Ascending aorta (tissue), 2 donors: ENCODE data around the gene INKA2. TPM values are rescaled to one million over a fixed set of nuclear protein-coding genes. Genes with fewer than 3 reads are reported as not detected.

Source experiments
- DNase-seq, 2 donors: peaks; one replicate each; pipeline ENCODE4 v3.0.0-alpha.2; 2019; ENCODE audit warnings: low spot score in 2 of 2
- H3K27ac ChIP-seq, 2 donors: fragments of 200-600 bp; sonication (generic); one replicate each; pipeline ENCODE4 v1.5.1; 2016 to 2017; ENCODE audit warnings: mild to moderate bottlenecking in 1 of 2
- H3K27me3 ChIP-seq: fragments of 200-600 bp; sonication (generic); one replicate; pipeline ENCODE4 v1.5.1; 2017
- H3K36me3 ChIP-seq, 2 donors: fragments of 200-600 bp; sonication (generic); one replicate each; pipeline ENCODE4 v1.5.1; 2016
- H3K4me1 ChIP-seq, 2 donors: fragments of 200-600 bp; sonication (generic); one replicate each; pipeline ENCODE4 v1.5.1; 2016 to 2017; ENCODE audit warnings: mild to moderate bottlenecking in 1 of 2
- H3K4me3 ChIP-seq, 2 donors: fragments of 200-600 bp; sonication (generic); one replicate each; pipeline ENCODE4 v1.5.1; 2016 to 2017; ENCODE audit warnings: mild to moderate bottlenecking in 1 of 2
- H3K9me3 ChIP-seq, 2 donors: fragments of 200-600 bp; sonication (generic); one replicate each; pipeline ENCODE4 v1.5.1; 2016
- intact Hi-C: fragments of 100-400 bp; cut with DNase I; formaldehyde crosslinking; loops from one replicate; pipeline ENCODE4 v1.15.1; 2023
- total RNA-seq: library from RNA; depleted of rRNA; stranded (reverse); fragments of >200 nt; gene quantifications from one replicate; pipeline ENCODE4 v1.1.0, GENCODE V29; 2016
- TF ChIP-seq, protein P1 (sequence below), 3 experiments: fragments of 200-600 bp in 2 of 3; fragments of 450-650 bp in 1 of 3; sonication (generic) in 2 of 3; IDR thresholded peaks; one replicate each; pipeline ENCODE4 v1.5.1; 2016 to 2019; ENCODE audit warnings: antibody characterized with exemption in 3 of 3, mild to moderate bottlenecking in 1 of 3, moderate library complexity in 1 of 3

The INKA2 gene
- total RNA-seq, 1 donor from 2014 or later: not detected

DNA sequence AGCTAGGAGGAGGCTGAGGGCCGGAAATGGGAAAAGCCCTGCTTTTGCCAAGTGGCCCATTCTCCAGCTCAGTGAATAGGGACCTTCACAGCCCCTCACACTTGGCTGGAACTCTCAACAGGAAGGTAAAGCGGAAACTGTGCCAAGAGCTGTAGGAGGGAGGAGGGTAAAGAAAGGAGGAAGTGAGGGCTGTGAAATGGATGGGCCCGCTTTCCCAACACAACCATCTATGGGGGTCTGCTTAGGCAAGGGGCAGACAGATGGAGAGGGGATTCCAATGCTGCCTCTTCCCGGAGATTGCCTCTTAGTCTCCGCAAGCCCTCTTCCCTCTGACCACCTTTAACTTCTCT lies 5.2 kb downstream of the INKA2 start:
- H3K27ac ChIP-seq: peak overlapping the region; percentile 38 to 47
- no peaks in the 10 kb centered on the region for H3K36me3 ChIP-seq
- TF ChIP-seq, protein P1, sequence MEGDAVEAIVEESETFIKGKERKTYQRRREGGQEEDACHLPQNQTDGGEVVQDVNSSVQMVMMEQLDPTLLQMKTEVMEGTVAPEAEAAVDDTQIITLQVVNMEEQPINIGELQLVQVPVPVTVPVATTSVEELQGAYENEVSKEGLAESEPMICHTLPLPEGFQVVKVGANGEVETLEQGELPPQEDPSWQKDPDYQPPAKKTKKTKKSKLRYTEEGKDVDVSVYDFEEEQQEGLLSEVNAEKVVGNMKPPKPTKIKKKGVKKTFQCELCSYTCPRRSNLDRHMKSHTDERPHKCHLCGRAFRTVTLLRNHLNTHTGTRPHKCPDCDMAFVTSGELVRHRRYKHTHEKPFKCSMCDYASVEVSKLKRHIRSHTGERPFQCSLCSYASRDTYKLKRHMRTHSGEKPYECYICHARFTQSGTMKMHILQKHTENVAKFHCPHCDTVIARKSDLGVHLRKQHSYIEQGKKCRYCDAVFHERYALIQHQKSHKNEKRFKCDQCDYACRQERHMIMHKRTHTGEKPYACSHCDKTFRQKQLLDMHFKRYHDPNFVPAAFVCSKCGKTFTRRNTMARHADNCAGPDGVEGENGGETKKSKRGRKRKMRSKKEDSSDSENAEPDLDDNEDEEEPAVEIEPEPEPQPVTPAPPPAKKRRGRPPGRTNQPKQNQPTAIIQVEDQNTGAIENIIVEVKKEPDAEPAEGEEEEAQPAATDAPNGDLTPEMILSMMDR (IDR thresholded peaks at IDR 0.05): no peak
- intact Hi-C loops: loop anchor here (10.0 kb wide), 1 partner anchor 971 kb away; the partner anchor contains the start of gene RHOC
- H3K27me3 ChIP-seq: no peaks in the 10 kb centered on the region
- DNase-seq: no peak
- no peaks in the 10 kb centered on the region for H3K9me3 ChIP-seq
- peaks cover 0 to 19% of the 10 kb centered on the region in 2 donors for H3K4me1 ChIP-seq
- H3K4me3 ChIP-seq: no peak overlapping the region

DNA sequence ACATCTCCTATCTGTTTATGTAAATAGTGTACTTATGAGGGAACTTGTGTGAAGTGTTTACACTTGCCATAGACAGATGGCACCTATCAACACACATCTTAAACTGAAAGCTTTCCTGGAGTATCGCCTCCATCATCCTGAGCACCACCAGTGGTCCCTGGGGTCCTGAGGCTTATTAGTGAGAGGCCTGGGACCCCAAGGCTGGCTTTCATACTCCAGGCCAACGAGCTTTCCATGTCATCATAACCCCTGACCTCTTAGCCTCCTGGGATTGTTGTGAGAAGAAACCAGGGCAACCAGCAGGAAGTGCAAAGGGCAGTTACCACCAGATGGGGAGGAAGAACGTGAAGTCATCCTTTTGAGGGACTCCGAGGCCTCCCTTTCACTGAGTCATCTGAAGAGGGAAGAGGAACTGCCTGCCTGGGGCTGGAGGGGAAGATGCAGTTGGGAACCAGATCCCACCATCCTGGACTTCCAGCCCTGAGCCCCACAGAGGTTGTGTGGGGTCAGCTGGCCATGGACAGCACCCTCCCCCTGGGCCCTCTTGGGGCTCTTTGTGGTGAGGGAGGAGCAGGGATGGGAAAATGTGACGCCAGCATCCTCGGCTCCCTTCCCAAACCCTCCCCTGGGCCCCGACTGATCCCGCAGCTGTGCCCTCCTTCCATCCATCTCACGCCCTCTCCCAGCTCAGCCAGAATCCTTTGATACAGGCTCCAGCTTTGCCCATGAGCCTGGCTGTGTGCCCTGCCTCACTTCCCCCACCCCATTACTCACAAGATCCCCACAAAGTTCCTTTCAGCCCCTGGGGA lies 5.8 kb downstream of the INKA2 start:
- no peak overlapping the region for H3K4me3 ChIP-seq
- no peaks in the 10 kb centered on the region for H3K27me3 ChIP-seq
- H3K36me3 ChIP-seq: no peaks in the 10 kb centered on the region
- peak overlapping the region; percentile 38 to 47 for H3K27ac ChIP-seq
- peaks cover 0 to 19% of the 10 kb centered on the region in 2 donors for H3K4me1 ChIP-seq
- H3K9me3 ChIP-seq: no peaks in the 10 kb centered on the region
- TF ChIP-seq, protein P1 (IDR thresholded peaks at IDR 0.05): no peak
- intact Hi-C loops: loop anchor here (10.0 kb wide), 1 partner anchor 971 kb away; the partner anchor contains the start of gene RHOC
- peak in 1 of 2 donors; percentile 78 for DNase-seq

DNA sequence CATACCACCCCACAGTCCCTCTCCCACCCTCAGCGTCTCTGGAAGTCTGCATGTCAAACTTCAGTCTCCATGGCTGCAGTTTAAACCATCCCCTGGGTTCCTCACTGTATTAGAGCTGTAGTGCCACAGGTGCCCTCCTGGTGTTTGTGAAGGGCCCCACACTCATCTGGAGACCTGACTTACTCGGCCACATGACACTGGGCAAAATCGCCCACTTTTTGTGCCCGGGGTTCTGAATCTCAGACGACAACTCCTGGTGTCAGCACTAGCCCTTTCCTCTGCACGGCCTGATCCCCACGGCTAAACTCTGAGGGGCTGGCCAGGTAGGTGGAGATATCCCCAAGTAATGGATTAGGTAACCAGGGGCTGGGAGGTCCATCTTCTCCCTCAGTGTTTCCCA lies 6.5 kb downstream of the INKA2 start:
- peak in 1 of 2 donors; percentile 60 for DNase-seq
- TF ChIP-seq, protein P1 (IDR thresholded peaks at IDR 0.05): no peak
- Histone ChIP-seq H3K27ac (peak overlapping the region in 1 of 2 donors; percentile 47), H3K4me3 (no peak overlapping the region), H3K27me3 (no peaks in the 10 kb centered on the region), H3K4me1 (peaks cover 0 to 15% of the 10 kb centered on the region in 2 donors), H3K36me3 (peaks cover 0 to under 1% of the 10 kb centered on the region in 2 donors), H3K9me3 (no peaks in the 10 kb centered on the region)
- intact Hi-C loops: loop anchor here (10.0 kb wide), 1 partner anchor 972 kb away; the partner anchor contains the start of gene RHOC

DNA sequence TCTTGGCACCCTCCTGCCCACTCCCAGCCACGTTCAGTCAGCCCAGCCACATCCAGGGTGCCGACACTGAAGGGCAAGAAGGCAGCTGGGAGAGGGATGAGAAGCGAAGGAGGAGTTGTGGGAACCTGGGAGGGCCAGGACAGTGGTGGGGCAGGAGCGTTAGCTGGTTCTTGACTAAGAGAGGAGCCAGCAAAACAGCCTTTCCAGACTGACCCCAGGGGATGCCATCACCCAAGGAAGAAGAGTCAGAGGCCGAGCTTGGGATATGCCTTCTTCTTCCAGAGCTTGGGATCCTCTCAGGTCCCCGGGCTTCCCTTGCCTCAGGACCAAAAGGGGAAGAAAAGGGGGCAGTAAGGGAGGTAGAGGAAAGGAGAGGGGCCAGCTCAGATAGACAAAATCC lies 7.2 kb downstream of the INKA2 start:
- Histone ChIP-seq H3K27ac (no peak overlapping the region), H3K36me3 (peaks cover 0 to 8% of the 10 kb centered on the region in 2 donors), H3K27me3 (no peaks in the 10 kb centered on the region), H3K4me3 (no peak overlapping the region), H3K9me3 (no peaks in the 10 kb centered on the region), H3K4me1 (peaks cover 0 to 8% of the 10 kb centered on the region in 2 donors)
- TF ChIP-seq, protein P1 (IDR thresholded peaks at IDR 0.05): no peak
- DNase-seq: peak in 1 of 2 donors; percentile 45
- intact Hi-C loops: loop anchor here (10.0 kb wide), 1 partner anchor 973 kb away; the partner anchor contains the start of gene RHOC

DNA sequence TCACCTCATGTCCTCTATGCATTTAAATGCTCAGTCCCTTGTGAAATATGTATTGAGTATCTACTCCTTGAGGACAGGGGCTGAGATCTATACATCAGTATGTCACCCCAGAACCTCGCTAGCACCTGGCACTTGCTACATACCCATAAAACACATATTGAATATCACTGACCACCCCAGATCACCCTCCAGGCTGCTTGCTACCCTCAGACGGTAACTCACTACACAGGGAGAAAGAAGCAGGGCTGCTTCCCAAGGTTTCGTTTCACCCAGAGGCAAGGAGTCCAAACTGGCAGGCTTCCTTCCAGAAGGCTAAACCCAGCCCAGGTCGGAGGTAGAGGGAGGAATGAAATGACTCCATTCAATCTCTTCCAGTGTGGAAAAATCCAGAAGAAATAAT lies 8.5 kb downstream of the INKA2 start:
- intact Hi-C loops: loop anchor here (10.0 kb wide), 1 partner anchor 974 kb away; the partner anchor contains the start of gene RHOC
- H3K4me1 ChIP-seq: peaks cover 0 to 5% of the 10 kb centered on the region in 2 donors
- no peaks in the 10 kb centered on the region for H3K27me3 ChIP-seq
- no peaks in the 10 kb centered on the region for H3K9me3 ChIP-seq
- no peak overlapping the region for H3K4me3 ChIP-seq
- H3K27ac ChIP-seq: no peak overlapping the region
- peaks cover 0 to 14% of the 10 kb centered on the region in 2 donors for H3K36me3 ChIP-seq
- DNase-seq: peak in 1 of 2 donors; percentile 55
- TF ChIP-seq, protein P1 (IDR thresholded peaks at IDR 0.05): no peak
